Astrocyte (in vitro differentiated cells and primary cell): ENCODE measurements around the gene NCBP3. TPM values are rescaled to one million over a fixed set of nuclear protein-coding genes. Genes with fewer than 3 reads are reported as not detected.
"Not testable (repeated sequence)": the region's sequence is repeated elsewhere in the genome, so short reads cannot be mapped to it uniquely, and the experiment has no call there.

Source experiments
- DNase-seq: peaks from one replicate; pipeline ENCODE4 v3.0.0-alpha.2; 2010; ENCODE audit warnings: low read depth
- FAIRE-seq: peaks from 2 replicates; lab custom pipeline; 2011; peaks lifted over from hg19 to GRCh38; lab: Jason Lieb, UNC
- H2AFZ ChIP-seq: 2 replicates; pipeline ENCODE4 v1.6.0; 2012; ENCODE audit warnings: low read depth, low read length, inconsistent platforms
- H3K27ac ChIP-seq: 2 replicates; pipeline ENCODE4 v1.5.1; 2011; ENCODE audit warnings: low read depth, low read length, inconsistent platforms
- H3K27me3 ChIP-seq: 2 replicates; pipeline ENCODE4 v1.6.0; 2011; ENCODE audit warnings: low read length, inconsistent platforms; ENCODE audit not compliant: insufficient read depth
- H3K36me3 ChIP-seq: 2 replicates; pipeline ENCODE4 v1.5.1; 2011; ENCODE audit warnings: low read length, inconsistent platforms; ENCODE audit not compliant: insufficient read depth
- H3K4me1 ChIP-seq: 2 replicates; pipeline ENCODE4 v1.5.1; 2011; ENCODE audit warnings: low read length, inconsistent platforms; ENCODE audit not compliant: insufficient read depth
- H3K4me2 ChIP-seq: 2 replicates; pipeline ENCODE4 v1.6.0; 2012; ENCODE audit warnings: low read length, inconsistent platforms
- H3K4me3 ChIP-seq: 2 replicates; pipeline ENCODE4 v1.5.1; 2011; ENCODE audit warnings: low read depth, mild to moderate bottlenecking, low read length, inconsistent platforms; ENCODE audit not compliant: insufficient read depth
- H3K79me2 ChIP-seq: 2 replicates; pipeline ENCODE4 v1.6.0; 2012; ENCODE audit warnings: mild to moderate bottlenecking, low read length, inconsistent platforms; ENCODE audit not compliant: insufficient read depth
- H3K9ac ChIP-seq: 2 replicates; pipeline ENCODE4 v1.6.0; 2012; ENCODE audit warnings: mild to moderate bottlenecking, low read length, inconsistent platforms
- H3K9me3 ChIP-seq: 2 replicates; pipeline ENCODE4 v1.5.1; 2012; ENCODE audit warnings: low read depth, mild to moderate bottlenecking, low read length, inconsistent platforms; ENCODE audit not compliant: insufficient read depth
- H4K20me1 ChIP-seq: 2 replicates; pipeline ENCODE4 v1.6.0; 2012; ENCODE audit warnings: low read length, inconsistent platforms; ENCODE audit not compliant: insufficient read depth
- H3K27ac Mint-ChIP-seq: one replicate; pipeline ENCODE4 v1.8.0; 2021; ENCODE audit warnings: mild to moderate bottlenecking, mixed read lengths; ENCODE audit not compliant: unreplicated experiment
- H3K27me3 Mint-ChIP-seq: one replicate; pipeline ENCODE4 v1.8.0; 2021; ENCODE audit warnings: low read depth, mixed read lengths; ENCODE audit not compliant: unreplicated experiment
- H3K36me3 Mint-ChIP-seq: one replicate; pipeline ENCODE4 v1.8.0; 2021; ENCODE audit warnings: low read depth, mixed read lengths; ENCODE audit not compliant: unreplicated experiment
- H3K4me1 Mint-ChIP-seq: one replicate; pipeline ENCODE4 v1.8.0; 2021; ENCODE audit warnings: low read depth, mixed read lengths; ENCODE audit not compliant: unreplicated experiment
- H3K4me3 Mint-ChIP-seq: one replicate; pipeline ENCODE4 v1.8.0; 2021; ENCODE audit warnings: mild to moderate bottlenecking, moderate library complexity, mixed read lengths; ENCODE audit not compliant: unreplicated experiment
- H3K9me3 Mint-ChIP-seq: one replicate; pipeline ENCODE4 v1.8.0; 2021; ENCODE audit warnings: mild to moderate bottlenecking, mixed read lengths; ENCODE audit not compliant: unreplicated experiment
- CTCF ChIP-seq: IDR thresholded peaks from 2 replicates; pipeline ENCODE4 v1.5.1; 2011; ENCODE audit warnings: low read depth, mild to moderate bottlenecking, inconsistent platforms, low read length, moderate library complexity; ENCODE audit not compliant: insufficient read depth
- EZH2 ChIP-seq: IDR thresholded peaks from 2 replicates; pipeline ENCODE4 v1.6.1; 2012; ENCODE audit warnings: mild to moderate bottlenecking, low read length, inconsistent platforms; ENCODE audit not compliant: insufficient read depth
- total RNA-seq: library from RNA; stranded (reverse); gene quantifications from 2 replicates; pipeline ENCODE4 v1.2.1, GENCODE V29; 2021

The NCBP3 gene
- total RNA-seq, 1 donor from 2014 or later: 46.7 TPM

- Histone ChIP-seq H3K9me3 (no peaks in the 10 kb centered on the region), H4K20me1 (no peaks in the 10 kb centered on the region), H3K27me3 (no peaks in the 10 kb centered on the region), H3K4me1 (peaks cover 60% of the 10 kb centered on the region), H3K79me2 (no peaks in the 10 kb centered on the region), H3K9ac (peak overlapping the region; percentile 69), H3K4me3 (no peak overlapping the region), H3K27ac (peak overlapping the region; percentile 87), H2AFZ (peak overlapping the region; percentile 66), H3K36me3 (no peaks in the 10 kb centered on the region), H3K4me2 (peak overlapping the region; percentile 64)
- DNase-seq: no peak
- Mint-ChIP-seq H3K4me1 (peaks cover 47% of the 10 kb centered on the region), H3K9me3 (no peaks in the 10 kb centered on the region), H3K27me3 (no peaks in the 10 kb centered on the region), H3K4me3 (peak overlapping the region; percentile 64), H3K36me3 (peaks cover 3% of the 10 kb centered on the region), H3K27ac (peak overlapping the region; percentile 98)
- no peak for FAIRE-seq
- TF ChIP-seq EZH2 (no peak), CTCF (no peak)
Observed at GRCh38 chr17:3795390-3796102, 50.5 kb downstream of the NCBP3 start.

DNA sequence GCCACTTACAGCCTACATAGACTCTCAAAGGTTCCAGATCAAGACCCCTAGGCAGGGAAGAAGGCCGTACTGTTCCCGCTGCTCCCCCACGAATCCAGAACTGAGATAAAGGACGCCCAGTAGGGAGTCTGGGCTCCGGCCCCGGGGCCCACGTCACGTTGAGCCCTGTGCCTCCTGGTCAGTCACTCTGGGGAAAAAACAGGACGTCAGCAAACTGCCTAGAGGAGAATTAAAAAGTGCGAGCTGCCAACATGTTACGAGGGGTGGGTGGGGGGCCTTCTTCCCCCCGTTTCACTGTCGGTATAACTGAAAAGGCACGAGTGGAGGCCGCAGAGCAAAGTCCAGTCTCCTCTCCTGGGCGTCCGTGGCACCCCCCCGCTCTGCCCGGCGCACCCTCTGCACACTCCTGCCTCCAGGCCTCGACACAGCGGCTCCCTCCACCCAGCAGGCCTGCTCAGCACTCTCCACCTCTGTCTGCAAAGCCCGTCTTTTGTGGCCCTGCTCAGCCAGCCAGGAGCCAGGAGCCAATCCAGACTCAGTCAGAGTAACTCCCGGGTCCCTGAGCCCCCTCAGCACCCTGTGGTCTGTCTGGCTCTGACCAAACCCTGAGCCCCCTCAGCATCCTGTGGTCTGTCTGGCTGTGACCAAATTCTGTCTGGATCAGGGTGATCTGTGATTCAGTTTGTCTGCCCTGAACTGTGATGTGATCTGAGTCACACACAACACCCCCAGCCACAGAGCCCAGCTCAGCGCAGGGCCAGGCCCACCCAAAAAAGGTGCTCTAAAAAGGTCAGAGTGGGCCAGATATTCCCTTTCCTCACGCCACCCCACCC, 51.3 kb downstream of the NCBP3 start:
- no peaks in the 10 kb centered on the region for H3K27me3 Mint-ChIP-seq
- H3K27me3 ChIP-seq: no peaks in the 10 kb centered on the region
- no peaks in the 10 kb centered on the region for H3K9me3 Mint-ChIP-seq
- no peaks in the 10 kb centered on the region for H4K20me1 ChIP-seq
- H3K4me3 ChIP-seq: no peak overlapping the region
- H3K36me3 ChIP-seq: no peaks in the 10 kb centered on the region
- H3K9me3 ChIP-seq: no peaks in the 10 kb centered on the region
- peak overlapping the region; percentile 66 for H2AFZ ChIP-seq
- no peak for FAIRE-seq
- H3K9ac ChIP-seq: peak overlapping the region; percentile 69
- peaks cover 47% of the 10 kb centered on the region for H3K4me1 Mint-ChIP-seq
- peaks cover 55% of the 10 kb centered on the region for H3K4me1 ChIP-seq
- peak overlapping the region; percentile 98 for H3K27ac Mint-ChIP-seq
- H3K79me2 ChIP-seq: no peaks in the 10 kb centered on the region
- TF ChIP-seq CTCF (no peak), EZH2 (no peak)
- DNase-seq: peak; percentile 94
- peak overlapping the region; percentile 87 for H3K27ac ChIP-seq
- H3K36me3 Mint-ChIP-seq: peaks cover 5% of the 10 kb centered on the region
- H3K4me3 Mint-ChIP-seq: peak overlapping the region; percentile 64
- peak overlapping the region; percentile 64 for H3K4me2 ChIP-seq

DNA sequence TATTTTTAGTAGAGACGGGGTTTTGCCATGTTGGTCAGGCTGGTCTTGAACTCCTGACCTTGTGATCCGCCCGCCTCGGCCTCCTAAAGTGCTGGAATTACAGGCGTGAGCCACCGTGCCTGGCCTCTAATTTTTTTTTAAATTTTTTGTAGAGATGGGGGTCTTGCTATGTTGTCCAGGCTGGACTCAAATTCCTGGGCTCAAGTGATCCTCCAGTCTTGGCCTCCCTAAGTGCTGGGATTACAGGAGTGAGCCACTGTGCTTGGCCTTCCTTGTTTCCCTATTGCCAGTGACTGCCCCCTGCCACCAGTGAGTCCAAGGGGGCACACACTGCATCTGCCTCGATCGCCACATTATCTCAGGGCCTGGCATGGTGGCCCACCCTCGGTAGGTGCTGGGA, 51.9 kb downstream of the NCBP3 start:
- not testable (repeated sequence) for FAIRE-seq, H3K36me3 ChIP-seq, H3K27me3 Mint-ChIP-seq, H4K20me1 ChIP-seq, H3K36me3 Mint-ChIP-seq, H3K4me3 Mint-ChIP-seq, H3K27me3 ChIP-seq, H3K9me3 ChIP-seq, DNase-seq, H3K4me3 ChIP-seq, H3K9me3 Mint-ChIP-seq, H3K79me2 ChIP-seq, H2AFZ ChIP-seq
- Histone ChIP-seq H3K4me2 (peak overlapping the region; percentile 64), H3K4me1 (peaks cover 55% of the 10 kb centered on the region), H3K27ac (peak overlapping the region; percentile 87), H3K9ac (peak overlapping the region; percentile 69)
- H3K4me1 Mint-ChIP-seq: peaks cover 44% of the 10 kb centered on the region
- H3K27ac Mint-ChIP-seq: peak overlapping the region; percentile 95

- H3K9me3 ChIP-seq, H3K27me3 Mint-ChIP-seq, H3K27ac ChIP-seq: not testable (repeated sequence)
Observed at GRCh38 chr17:3793258-3793657, 52.8 kb downstream of the NCBP3 start.

More at GRCh38 chr17:3793258-3793657, 52.8 kb downstream of the NCBP3 start:
- H2AFZ ChIP-seq, H4K20me1 ChIP-seq, H3K4me2 ChIP-seq, H3K9ac ChIP-seq, H3K36me3 Mint-ChIP-seq, H3K4me3 Mint-ChIP-seq, FAIRE-seq, H3K4me3 ChIP-seq, H3K9me3 Mint-ChIP-seq, H3K36me3 ChIP-seq, H3K79me2 ChIP-seq, H3K27me3 ChIP-seq, DNase-seq: not testable (repeated sequence)
- H3K4me1 ChIP-seq: peaks cover 49% of the 10 kb centered on the region
- H3K27ac Mint-ChIP-seq: peak overlapping the region; percentile 69
- H3K4me1 Mint-ChIP-seq: peaks cover 40% of the 10 kb centered on the region
